GM13977 (cell line): ENCODE measurements around the gene DGCR8.

Source experiments
- DNase-seq: peaks from one replicate; pipeline ENCODE4 v3.0.0; 2012; ENCODE audit warnings: low spot score
- in situ Hi-C: fragments of 300-500 bp; cut with MboI; formaldehyde crosslinking; loops from one replicate; pipeline ENCODE4 v1.12.0; 2022; ENCODE audit warnings: low sequenced_read_pairs, low pct_unique_long_range_greater_than_20kb, mixed read lengths, inconsistent platforms; ENCODE audit not compliant: unreplicated experiment
- TF ChIP-seq, protein P1 (sequence below): IDR thresholded peaks from 2 replicates; pipeline ENCODE4 v1.5.1; 2012; ENCODE audit warnings: mild to moderate bottlenecking, control low read depth; ENCODE audit not compliant: insufficient read depth; ENCODE audit errors: extremely low read depth, missing control alignments

The DGCR8 gene

DNA sequence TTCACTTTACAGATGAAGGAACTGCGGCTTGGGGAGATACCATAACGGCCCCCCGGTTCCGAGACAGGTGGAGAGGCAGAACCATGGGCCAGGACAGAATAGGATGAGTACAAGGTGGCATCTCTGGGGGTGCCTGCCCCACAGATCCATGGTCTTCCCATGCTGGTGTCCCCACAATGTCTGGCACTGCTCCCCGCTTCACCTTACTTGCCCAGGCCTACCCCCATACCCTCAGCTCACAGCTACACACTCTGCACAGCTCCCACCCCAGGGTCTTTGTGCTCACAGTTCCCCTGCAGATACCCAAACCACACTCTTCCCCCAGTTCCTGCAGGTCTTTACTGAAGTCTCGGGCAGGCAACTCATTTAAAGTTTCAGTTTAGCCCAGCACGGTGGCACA is 11.4 kb upstream of the DGCR8 start:
- TF ChIP-seq, protein P1, sequence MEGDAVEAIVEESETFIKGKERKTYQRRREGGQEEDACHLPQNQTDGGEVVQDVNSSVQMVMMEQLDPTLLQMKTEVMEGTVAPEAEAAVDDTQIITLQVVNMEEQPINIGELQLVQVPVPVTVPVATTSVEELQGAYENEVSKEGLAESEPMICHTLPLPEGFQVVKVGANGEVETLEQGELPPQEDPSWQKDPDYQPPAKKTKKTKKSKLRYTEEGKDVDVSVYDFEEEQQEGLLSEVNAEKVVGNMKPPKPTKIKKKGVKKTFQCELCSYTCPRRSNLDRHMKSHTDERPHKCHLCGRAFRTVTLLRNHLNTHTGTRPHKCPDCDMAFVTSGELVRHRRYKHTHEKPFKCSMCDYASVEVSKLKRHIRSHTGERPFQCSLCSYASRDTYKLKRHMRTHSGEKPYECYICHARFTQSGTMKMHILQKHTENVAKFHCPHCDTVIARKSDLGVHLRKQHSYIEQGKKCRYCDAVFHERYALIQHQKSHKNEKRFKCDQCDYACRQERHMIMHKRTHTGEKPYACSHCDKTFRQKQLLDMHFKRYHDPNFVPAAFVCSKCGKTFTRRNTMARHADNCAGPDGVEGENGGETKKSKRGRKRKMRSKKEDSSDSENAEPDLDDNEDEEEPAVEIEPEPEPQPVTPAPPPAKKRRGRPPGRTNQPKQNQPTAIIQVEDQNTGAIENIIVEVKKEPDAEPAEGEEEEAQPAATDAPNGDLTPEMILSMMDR, result no peak
- no peak for DNase-seq
- in situ Hi-C loops, result no loop called here

DNA sequence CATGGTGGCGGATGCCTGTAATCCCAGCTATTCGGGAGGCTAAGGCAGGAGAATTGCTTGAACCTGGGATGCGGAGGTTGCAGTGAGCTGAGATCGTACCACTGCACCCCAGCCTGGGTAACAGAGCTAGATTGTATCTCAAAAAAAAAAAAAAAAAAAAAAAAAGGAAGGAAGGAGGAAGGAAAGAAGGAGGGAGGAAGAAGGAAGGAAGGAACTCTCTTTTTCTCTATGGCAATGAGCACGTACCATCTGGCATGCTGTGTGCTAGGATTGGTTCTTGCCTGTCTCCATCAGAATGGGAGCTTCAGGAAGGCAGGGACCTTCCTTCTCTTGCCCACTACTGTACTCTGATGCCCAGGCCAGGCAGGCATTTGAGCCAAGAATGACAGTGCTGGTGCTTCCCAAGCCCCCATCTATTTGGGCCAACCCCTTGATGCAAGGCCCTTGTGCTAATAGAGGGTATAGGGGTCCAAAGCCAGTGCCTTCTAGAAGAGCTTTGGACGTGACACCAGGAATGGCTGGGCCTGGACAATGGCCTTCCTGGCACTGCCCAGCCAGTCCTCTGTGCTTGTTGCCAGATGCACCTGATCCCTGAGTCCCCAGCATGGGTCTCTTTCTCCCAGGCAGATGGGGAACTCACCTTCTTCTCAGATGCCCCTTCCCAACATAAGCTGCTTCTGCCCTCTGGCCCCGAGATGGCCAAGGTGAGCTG is 10.6 kb upstream of the DGCR8 start:
- in situ Hi-C loops, result loop anchor here (5.0 kb wide), 1 partner anchor 42 kb away; no protein-coding TSS in a partner anchor
- DNase-seq, result no peak
- TF ChIP-seq, protein P1, result no peak

DNA sequence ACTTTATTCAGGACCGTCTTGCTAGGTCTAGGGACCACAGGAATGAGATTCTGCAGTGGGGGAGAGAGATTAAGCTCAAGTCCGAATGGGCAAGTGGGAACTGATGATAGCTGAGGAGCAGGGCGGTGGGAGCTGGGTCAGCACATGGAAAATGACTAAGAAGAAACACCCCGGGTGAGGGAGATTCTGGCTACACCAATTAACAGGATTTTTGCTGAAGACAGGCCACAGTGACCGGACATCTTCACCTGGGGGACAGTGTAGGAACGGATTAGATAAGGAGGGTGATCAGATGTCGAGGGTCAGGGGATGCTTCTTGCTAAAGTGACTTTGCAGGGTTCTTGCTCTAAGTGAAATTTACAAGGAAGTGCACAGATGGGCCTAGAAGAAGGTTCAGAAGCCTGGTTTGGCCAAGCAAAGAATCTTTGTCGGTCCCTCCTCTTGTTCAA is 8.5 kb upstream of the DGCR8 start:
- no peak for DNase-seq
- in situ Hi-C loops, result loop anchor here (5.0 kb wide), 1 partner anchor 44 kb away; no protein-coding TSS in a partner anchor
- TF ChIP-seq, protein P1, result no peak

DNA sequence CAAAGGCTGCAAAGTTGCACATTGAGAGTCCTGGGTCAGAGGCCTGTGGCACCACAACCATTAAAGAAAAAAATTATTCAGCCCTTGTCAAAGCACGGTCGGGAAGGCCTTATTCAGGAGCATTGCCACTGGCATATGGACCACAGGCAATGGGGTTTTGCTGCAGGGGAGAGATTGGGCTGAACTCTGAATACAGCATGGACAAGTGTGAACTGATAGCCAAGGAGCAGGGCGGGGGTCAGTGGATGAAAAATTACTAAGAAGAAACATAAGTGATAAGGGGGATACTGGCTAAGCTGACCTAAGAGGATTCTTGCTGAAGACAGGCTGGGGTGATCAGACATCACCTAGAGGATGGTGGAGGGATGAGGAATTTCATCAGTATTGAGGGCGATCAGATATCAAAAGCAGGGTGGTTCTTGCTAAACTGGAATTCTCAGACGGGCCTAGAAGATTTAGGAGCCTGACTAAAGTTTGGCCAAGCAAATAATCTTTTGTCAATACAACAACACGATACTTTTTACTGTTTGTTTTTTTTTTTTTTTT is 3.3 kb upstream of the DGCR8 start:
- no peak for DNase-seq
- TF ChIP-seq, protein P1, result no peak
- in situ Hi-C loops, result no loop called here

DNA sequence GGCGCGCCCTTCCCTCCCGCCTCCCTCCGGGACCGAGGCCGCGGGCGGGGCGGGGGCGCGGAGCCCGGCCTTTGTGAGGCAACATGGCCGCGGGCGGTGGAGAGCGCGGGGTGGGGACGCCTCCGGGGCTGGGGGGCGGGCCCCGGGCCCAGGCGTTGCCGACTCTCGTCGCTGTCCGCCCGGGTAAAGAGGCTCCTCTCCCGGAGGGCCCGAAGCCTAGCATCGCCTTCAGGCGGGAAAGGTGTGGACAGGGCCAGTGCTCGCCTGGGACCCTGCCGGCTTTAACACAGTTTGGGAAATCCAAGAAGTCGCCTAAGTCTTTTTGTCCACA is 369 bp downstream of the DGCR8 start:
- in situ Hi-C loops, result no loop called here
- peak; percentile 91 for DNase-seq
- TF ChIP-seq, protein P1, result no peak

DNA sequence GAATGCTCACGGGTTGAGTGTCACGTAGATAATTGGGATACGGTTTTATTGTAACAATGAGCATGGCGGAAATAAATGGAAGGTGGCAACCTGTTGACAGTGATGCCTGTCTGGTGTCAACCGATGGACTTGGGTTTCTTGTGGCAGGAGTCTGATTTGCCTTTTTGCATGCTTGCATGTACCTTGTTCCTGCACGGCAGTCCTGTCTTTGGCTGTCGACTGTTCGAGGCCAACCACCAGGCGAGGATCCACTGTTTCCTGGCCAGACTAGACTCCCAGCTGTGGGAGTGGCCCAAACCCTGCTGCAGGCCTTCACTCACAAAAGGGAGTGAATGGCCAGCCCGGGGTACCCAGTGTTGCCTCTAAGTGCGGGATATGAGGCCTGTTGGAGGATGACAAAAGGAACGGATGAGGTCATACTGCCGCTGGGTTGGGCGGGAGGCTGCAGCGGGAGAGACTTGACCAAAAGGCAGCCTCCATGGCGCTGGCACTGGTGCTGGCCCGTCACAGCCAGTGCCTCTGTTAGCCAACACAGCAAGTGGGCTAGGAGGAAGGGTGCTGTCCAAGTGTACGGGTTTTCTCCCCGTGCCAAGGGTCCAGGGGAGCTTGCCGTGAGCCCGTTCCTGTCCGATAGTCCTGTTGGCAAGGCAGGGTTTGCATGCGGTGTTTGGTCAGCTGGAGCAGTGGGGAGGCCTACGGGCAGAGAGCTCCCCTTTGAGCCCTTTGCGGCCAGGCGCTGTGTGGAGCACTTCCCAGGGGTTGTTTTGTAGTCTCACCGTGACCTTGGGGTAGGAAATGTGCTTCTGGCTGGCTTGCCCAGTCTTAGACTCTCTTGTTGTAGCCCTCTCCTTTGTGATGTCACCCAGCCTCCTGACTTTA is 974 bp downstream of the DGCR8 start:
- TF ChIP-seq, protein P1, result no peak
- in situ Hi-C loops, result no loop called here
- peak; percentile 40 for DNase-seq
